ENCODE data around the gene TPP2. TPM values are rescaled to one million over a fixed set of nuclear protein-coding genes. Genes with fewer than 3 reads are reported as not detected.

The TPP2 gene
- total and polyA plus RNA-seq, 9 of the 15 experiments (the other 6 are each of a cell fraction or from before 2014, with no cell fraction given) = 18.8 to 87.7 (median 55.9) TPM

- Histone ChIP-seq H3K36me3 (ENCODE audit: control insufficient read depth, insufficient read depth, low read length) (no peaks in the 10 kb centered on the region), H3K4me1 (replicated peaks in 1 of 2; ENCODE audit: control insufficient read depth in 2 of 2, insufficient read depth in 2 of 2, low read length in 2 of 2) (no peaks in the 10 kb centered on the region), H3K9ac (ENCODE audit: insufficient read depth in 1 of 2, low read depth in 2 of 2, low read length in 2 of 2) (no peak overlapping the region), H3K27ac (ENCODE audit: extremely low read depth, low read depth, low read length) (no peak overlapping the region), H3K4me3 (no peak overlapping the region), H3K4me2 (ENCODE audit: insufficient read depth, low read length) (no peak overlapping the region), H3K9me1 (ENCODE audit: control insufficient read depth, insufficient read depth, low read length) (no peaks in the 10 kb centered on the region), H4K20me1 (replicated peaks; ENCODE audit: control insufficient read depth, insufficient read depth, low read length) (no peaks in the 10 kb centered on the region), H3K27me3 (ENCODE audit: control insufficient read depth in 2 of 2, insufficient read depth in 2 of 2, low read length in 2 of 2) (peaks cover 6 to 30% of the 10 kb centered on the region in 2 experiments; a peak in 3 of 5 replicates), H3K9me3 (replicated peaks; ENCODE audit: control insufficient read depth, insufficient read depth, low read depth, low read length) (no peaks in the 10 kb centered on the region), H2AFZ (ENCODE audit: low read depth, low read length) (no peak overlapping the region), H3K79me2 (ENCODE audit: control insufficient read depth, insufficient read depth, low read length) (no peaks in the 10 kb centered on the region)
- no TSS peak for BruUV-seq (replicated peaks)
- 2% methylated on average over 7 of the region's 13 CpGs for WGBS (ENCODE audit: insufficient coverage, low coverage, missing lambda C conversion rate)
- TF ChIP-seq MED1 (CRISPR knock-in tag; IDR thresholded peaks at IDR 0.05; ENCODE audit: borderline replicate concordance) (no peak), SREBF1 (IDR thresholded peaks at IDR 0.05; ENCODE audit: borderline replicate concordance, low read depth, low read length) (no peak)
- in situ Hi-C loops (cut with MboI) (no loop called here), intact Hi-C loops (cut with micrococcal nuclease) (no loop called here)
- DNase-seq (ENCODE audit: extremely low read depth in 1 of 4, low spot score in 3 of 4) = no peak
- ChIA-PET CTCF (ENCODE audit: low intra/inter-chr PET ratio) (no interaction called here), POLR2A (no interaction called here)
- ATAC-seq = peak; percentile 32; the same call in 1 of the 3 replicates
- no peak for FAIRE-seq
Observed at GRCh38 chr13:102688306-102688973, 91.7 kb downstream of the TPP2 start.

DNA sequence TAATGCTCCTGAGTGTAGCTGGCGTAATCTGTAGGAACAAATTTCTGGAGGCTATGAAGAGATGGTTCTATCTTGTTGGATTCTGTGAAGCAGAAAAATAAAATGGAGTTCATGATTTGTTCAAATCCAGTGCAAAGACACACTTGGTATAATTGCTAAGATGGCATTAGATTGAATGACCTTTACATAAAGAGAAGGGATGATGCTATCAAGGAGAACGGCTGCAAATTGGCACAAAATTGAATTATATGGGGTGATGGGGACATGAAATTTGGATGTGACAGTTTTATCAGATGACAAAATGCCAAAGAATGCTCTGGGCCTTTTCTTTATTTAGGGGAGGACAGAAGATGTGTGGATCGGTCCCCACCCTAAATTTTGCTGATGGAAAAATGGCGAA is 94.1 kb downstream of the TPP2 start:
- Histone ChIP-seq H3K9me3 (replicated peaks; ENCODE audit: control insufficient read depth, insufficient read depth, low read depth, low read length) (no peaks in the 10 kb centered on the region), H3K4me3 (no peak overlapping the region), H3K36me3 (ENCODE audit: control insufficient read depth, insufficient read depth, low read length) (no peaks in the 10 kb centered on the region), H3K27me3 (ENCODE audit: control insufficient read depth in 2 of 2, insufficient read depth in 2 of 2, low read length in 2 of 2) (peaks cover 10 to 38% of the 10 kb centered on the region in 2 experiments; a peak in 3 of 5 replicates), H3K9ac (ENCODE audit: insufficient read depth in 1 of 2, low read depth in 2 of 2, low read length in 2 of 2) (no peak overlapping the region), H4K20me1 (replicated peaks; ENCODE audit: control insufficient read depth, insufficient read depth, low read length) (no peaks in the 10 kb centered on the region), H2AFZ (ENCODE audit: low read depth, low read length) (no peak overlapping the region), H3K4me2 (ENCODE audit: insufficient read depth, low read length) (no peak overlapping the region), H3K4me1 (replicated peaks in 1 of 2; ENCODE audit: control insufficient read depth in 2 of 2, insufficient read depth in 2 of 2, low read length in 2 of 2) (no peaks in the 10 kb centered on the region), H3K27ac (ENCODE audit: extremely low read depth, low read depth, low read length) (no peak overlapping the region), H3K9me1 (ENCODE audit: control insufficient read depth, insufficient read depth, low read length) (no peaks in the 10 kb centered on the region), H3K79me2 (ENCODE audit: control insufficient read depth, insufficient read depth, low read length) (no peaks in the 10 kb centered on the region)
- POLR2A ChIA-PET = interaction anchor here (0.6 kb wide), 1 partner anchor 1159 kb away, joined by 3 read pairs; no protein-coding TSS in a partner anchor
- CTCF ChIA-PET (ENCODE audit: low intra/inter-chr PET ratio) = no interaction called here
- WGBS (ENCODE audit: insufficient coverage, low coverage, missing lambda C conversion rate) = 5% methylated on average over 2 of the region's 4 CpGs
- DNase-seq (ENCODE audit: extremely low read depth in 1 of 4, low spot score in 3 of 4) = no peak
- TF ChIP-seq, protein P1, sequence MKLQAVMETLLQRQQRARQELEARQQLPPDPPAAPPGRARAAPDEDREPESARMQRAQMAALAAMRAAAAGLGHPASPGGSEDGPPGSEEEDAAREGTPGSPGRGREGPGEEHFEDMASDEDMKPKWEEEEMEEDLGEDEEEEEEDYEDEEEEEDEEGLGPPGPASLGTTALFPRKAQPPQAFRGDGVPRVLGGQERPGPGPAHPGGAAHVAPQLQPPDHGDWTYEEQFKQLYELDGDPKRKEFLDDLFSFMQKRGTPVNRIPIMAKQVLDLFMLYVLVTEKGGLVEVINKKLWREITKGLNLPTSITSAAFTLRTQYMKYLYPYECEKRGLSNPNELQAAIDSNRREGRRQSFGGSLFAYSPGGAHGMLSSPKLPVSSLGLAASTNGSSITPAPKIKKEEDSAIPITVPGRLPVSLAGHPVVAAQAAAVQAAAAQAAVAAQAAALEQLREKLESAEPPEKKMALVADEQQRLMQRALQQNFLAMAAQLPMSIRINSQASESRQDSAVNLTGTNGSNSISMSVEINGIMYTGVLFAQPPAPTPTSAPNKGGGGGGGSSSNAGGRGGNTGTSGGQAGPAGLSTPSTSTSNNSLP (IDR thresholded peaks at IDR 0.05; ENCODE audit: borderline replicate concordance, low read depth, low read length) = no peak
- no peak for TF ChIP-seq SETDB1 (IDR thresholded peaks at IDR 0.05; ENCODE audit: low read length)
- TF ChIP-seq LEF1 (IDR thresholded peaks at IDR 0.05) = no peak
- no peak for FAIRE-seq
- no peak for ATAC-seq
- intact Hi-C loops (cut with micrococcal nuclease) (no loop called here), in situ Hi-C loops (cut with MboI) (no loop called here)
- no TSS peak for BruUV-seq (replicated peaks)

All from K562 (cell line).